ENCODE results near the gene CC2D2A. TPM values are rescaled to one million over a fixed set of nuclear protein-coding genes. Genes with fewer than 3 reads are reported as not detected.

Gene CC2D2A
- total and polyA plus RNA-seq, 2 experiments from 2014 or later = 13.9 to 15.8 TPM

- Histone ChIP-seq H3K36me3 (ENCODE audit: insufficient read depth) (no peaks in the 10 kb centered on the region; the same call in 1 of the 2 replicates), H4K20me1 (replicated peaks; ENCODE audit: insufficient read depth) (no peaks in the 10 kb centered on the region), H3K27ac (ENCODE audit: low read depth) (peak overlapping the region; percentile 2), H2AFZ (no peak overlapping the region), H3K4me1 (ENCODE audit: insufficient read depth) (peaks cover 24% of the 10 kb centered on the region), H3K4me2 (peak overlapping the region; percentile 45), H3K9me2 (ENCODE audit: insufficient read depth) (no peaks in the 10 kb centered on the region), H3K79me2 (replicated peaks; ENCODE audit: insufficient read depth) (no peaks in the 10 kb centered on the region), H3K4me3 (no peak overlapping the region), H3K27me3 (ENCODE audit: insufficient read depth) (no peaks in the 10 kb centered on the region), H3F3A (replicated peaks; ENCODE audit: low read depth) (no peaks in the 10 kb centered on the region)
- H3K27ac Mint-ChIP-seq = peak overlapping the region; percentile 61
- TF ChIP-seq POLR2AphosphoS5 (IDR thresholded peaks at IDR 0.05; ENCODE audit: low read depth) = no peak
- TF ChIP-seq STAT1 (IDR thresholded peaks at IDR 0.05; ENCODE audit: unreplicated experiment) = no peak
- no peak for TF ChIP-seq CTCF (conservative IDR thresholded peaks at IDR 0.05; ENCODE audit: low read depth in 2 of 2)
- no peak for TF ChIP-seq NANOG (IDR thresholded peaks at IDR 0.05; ENCODE audit: borderline replicate concordance)
- H3K4me3 Mint-ChIP-seq = peak overlapping the region; percentile 36; the same call in 1 of the 3 replicates
- peak; percentile 4 for DNase-seq (ENCODE audit: low spot score)
- no peaks in the 10 kb centered on the region for H3K27me3 Mint-ChIP-seq (ENCODE audit: insufficient read depth, low read depth, poor library complexity)
- H3K36me3 Mint-ChIP-seq (ENCODE audit: low read depth) = no peaks in the 10 kb centered on the region; the same call in 2 of the 3 replicates
- peaks cover 27% of the 10 kb centered on the region for H3K4me1 Mint-ChIP-seq
- no peaks in the 10 kb centered on the region for H3K9me3 Mint-ChIP-seq
- ATAC-seq = peak; percentile 82
Measured at GRCh38 chr4:15544248-15544729, 74.6 kb downstream of the CC2D2A start.

- no peak overlapping the region for H2AFZ ChIP-seq
- DNase-seq (ENCODE audit: low spot score) = no peak
- H3K27me3 ChIP-seq (ENCODE audit: insufficient read depth) = no peaks in the 10 kb centered on the region
- H3K79me2 ChIP-seq (replicated peaks; ENCODE audit: insufficient read depth) = no peaks in the 10 kb centered on the region
- no peaks in the 10 kb centered on the region for H4K20me1 ChIP-seq (replicated peaks; ENCODE audit: insufficient read depth)
- no peak for ATAC-seq
- H3K4me1 ChIP-seq (ENCODE audit: insufficient read depth) = peaks cover 24% of the 10 kb centered on the region
- H3K36me3 ChIP-seq (ENCODE audit: insufficient read depth) = no peaks in the 10 kb centered on the region
- H3F3A ChIP-seq (replicated peaks; ENCODE audit: low read depth) = no peaks in the 10 kb centered on the region
- no peaks in the 10 kb centered on the region for H3K9me2 ChIP-seq (ENCODE audit: insufficient read depth)
- no peak overlapping the region for H3K4me3 ChIP-seq
- Mint-ChIP-seq H3K4me1 (peaks cover 27% of the 10 kb centered on the region), H3K27ac (peak overlapping the region; percentile 63; the same call in 1 of the 2 replicates), H3K4me3 (no peak overlapping the region), H3K27me3 (ENCODE audit: insufficient read depth, low read depth, poor library complexity) (no peaks in the 10 kb centered on the region), H3K9me3 (no peaks in the 10 kb centered on the region), H3K36me3 (ENCODE audit: low read depth) (no peaks in the 10 kb centered on the region; the same call in 2 of the 3 replicates)
- H3K4me2 ChIP-seq = no peak overlapping the region
- H3K27ac ChIP-seq (ENCODE audit: low read depth) = no peak overlapping the region
- no peak for TF ChIP-seq JUNB (IDR thresholded peaks at IDR 0.05; ENCODE audit: unreplicated experiment)
- TF ChIP-seq REST (IDR thresholded peaks at IDR 0.05; ENCODE audit: unreplicated experiment) = no peak
- TF ChIP-seq NANOG (IDR thresholded peaks at IDR 0.05; ENCODE audit: borderline replicate concordance) = no peak
- no peak for TF ChIP-seq ETS1 (IDR thresholded peaks at IDR 0.05)
- TF ChIP-seq CREB1 (CRISPR knock-in tag; IDR thresholded peaks at IDR 0.05; ENCODE audit: low read depth) = no peak
- TF ChIP-seq CTCF (conservative IDR thresholded peaks at IDR 0.05; ENCODE audit: low read depth in 2 of 2) = no peak
- no peak for TF ChIP-seq STAT1 (IDR thresholded peaks at IDR 0.05; ENCODE audit: unreplicated experiment)
- no peak for TF ChIP-seq ZNF114 (CRISPR knock-in tag; IDR thresholded peaks at IDR 0.05)
- TF ChIP-seq ZNF331 (CRISPR knock-in tag; IDR thresholded peaks at IDR 0.05; ENCODE audit: low read depth) = no peak
- TF ChIP-seq POLR2AphosphoS5 (IDR thresholded peaks at IDR 0.05; ENCODE audit: low read depth) = no peak
- no peak for TF ChIP-seq EZH2phosphoT487 (IDR thresholded peaks at IDR 0.05; ENCODE audit: unreplicated experiment)
- TF ChIP-seq EZH2 (IDR thresholded peaks at IDR 0.05; ENCODE audit: low read depth, unreplicated experiment) = no peak
Measured at GRCh38 chr4:15545371-15545770, 75.7 kb downstream of the CC2D2A start.
